Activated CD4-positive, alpha-beta T cell treated with anti-CD3 and anti-CD28 coated beads for 36 hours (primary cell): ENCODE results near the gene NTHL1. TPM values are rescaled to one million over a fixed set of nuclear protein-coding genes. Genes with fewer than 3 reads are reported as not detected.

Experiments used
- ATAC-seq: fragments of 200-7000 bp; cut with Tn5 transposase; one replicate; pipeline ENCODE4 v1.10.0; 2021; ENCODE audit warnings: mild to moderate bottlenecking, moderate library complexity
- CTCF ChIA-PET: fragments of 350-600 bp; sonication (Branson Sonifier 250); formaldehyde crosslinking; loops from one replicate; lab custom pipeline; 2021; ENCODE audit warnings: antibody characterized with exemption; lab: Charles Lee
- POLR2A ChIA-PET: fragments of 350-600 bp; sonication (Branson Sonifier 250); formaldehyde crosslinking; loops from one replicate; lab custom pipeline; 2021; ENCODE audit warnings: antibody characterized with exemption, inconsistent platforms; lab: Charles Lee
- DNase-seq: peaks from one replicate; pipeline ENCODE4 v3.0.0-alpha.2; 2020
- H3K27ac Mint-ChIP-seq: one replicate; pipeline ENCODE4 v1.8.0; 2021; ENCODE audit warnings: mixed read lengths
- H3K27me3 Mint-ChIP-seq: one replicate; pipeline ENCODE4 v1.8.0; 2021; ENCODE audit warnings: mixed read lengths
- H3K36me3 Mint-ChIP-seq: one replicate; pipeline ENCODE4 v1.8.0; 2021; ENCODE audit warnings: low read depth, mixed read lengths
- H3K4me1 Mint-ChIP-seq: one replicate; pipeline ENCODE4 v1.8.0; 2021; ENCODE audit warnings: mixed read lengths
- H3K4me3 Mint-ChIP-seq: one replicate; pipeline ENCODE4 v1.8.0; 2021; ENCODE audit warnings: mild to moderate bottlenecking, moderate library complexity, mixed read lengths
- H3K9me3 Mint-ChIP-seq: one replicate; pipeline ENCODE4 v1.8.0; 2021; ENCODE audit warnings: low read depth, mixed read lengths
- intact Hi-C, 2 experiments: fragments of 100-400 bp; cut with DNase I in 1 of 2; cut with micrococcal nuclease in 1 of 2; formaldehyde crosslinking; loops; one replicate each; pipeline versions ENCODE4 v1.14.2 to v1.15.1; 2022 to 2024; cut with DNase I, micrococcal nuclease
- total RNA-seq, 2 experiments: library from RNA; stranded (reverse); gene quantifications; one replicate each; pipeline ENCODE4 v1.2.3, GENCODE V29; 2021

NTHL1 gene
- total RNA-seq, 2 experiments from 2014 or later, result 22.6 to 26.1 TPM

DNA sequence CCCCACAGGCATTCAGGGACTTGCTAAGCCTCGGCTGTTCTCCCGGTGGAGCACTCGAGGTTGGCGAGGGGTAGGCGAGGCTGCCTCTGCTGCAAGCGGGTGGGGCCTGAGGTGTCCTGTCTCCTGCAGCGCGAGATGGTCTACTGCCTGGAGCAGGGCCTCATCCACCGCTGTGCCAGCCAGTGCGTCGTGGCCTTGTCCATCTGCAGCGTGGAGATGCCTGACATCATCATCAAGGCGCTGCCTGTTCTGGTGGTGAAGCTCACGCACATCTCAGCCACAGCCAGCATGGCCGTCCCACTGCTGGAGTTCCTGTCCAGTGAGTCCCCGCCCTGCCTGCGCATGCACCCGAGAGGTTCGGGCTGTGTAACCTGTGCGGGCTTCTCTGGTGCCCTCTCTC lies 26.4 kb upstream of the NTHL1 start:
- no peak overlapping the region for H3K27ac Mint-ChIP-seq

DNA sequence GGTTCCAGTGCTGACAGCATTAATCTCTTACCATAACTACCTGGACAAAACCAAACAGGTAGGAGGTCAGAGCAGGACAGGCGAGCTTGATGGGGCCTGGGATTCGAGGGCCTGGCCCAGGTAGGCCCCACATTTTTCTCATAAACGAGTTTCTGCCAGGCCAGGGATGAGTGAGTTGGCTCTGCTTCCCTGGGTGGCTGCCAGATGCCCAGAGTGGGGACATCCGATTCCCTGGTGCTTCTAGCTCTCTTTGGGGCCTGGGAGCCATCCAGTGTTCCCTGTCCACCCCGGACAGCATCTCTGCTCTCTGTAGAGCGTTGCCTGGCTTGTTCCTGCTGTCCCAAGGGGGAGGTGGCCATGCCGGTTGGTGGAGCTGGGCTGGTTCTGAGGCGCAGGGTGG lies 25.3 kb upstream of the NTHL1 start:
- Mint-ChIP-seq H3K36me3 (peaks cover 6% of the 10 kb centered on the region), H3K4me3 (no peak overlapping the region), H3K4me1 (no peaks in the 10 kb centered on the region), H3K9me3 (no peaks in the 10 kb centered on the region), H3K27ac (no peak overlapping the region), H3K27me3 (no peaks in the 10 kb centered on the region)
- POLR2A ChIA-PET, result interaction anchor here (0.7 kb wide), 1 partner anchor 34 kb away, joined by 3 read pairs; no protein-coding TSS in a partner anchor
- CTCF ChIA-PET, result no interaction called here
- ATAC-seq, result no peak
- intact Hi-C loops, result loop anchor here in 1 of 2 experiments (1.0 kb wide), 1 partner anchor 12 kb away; no protein-coding TSS in a partner anchor
- no peak for DNase-seq

More for the DNA sequence above, 26.4 kb upstream of the NTHL1 start:
- H3K9me3 Mint-ChIP-seq, result no peaks in the 10 kb centered on the region
- ChIA-PET CTCF (no interaction called here), POLR2A (no interaction called here)
- peaks cover 2% of the 10 kb centered on the region for H3K36me3 Mint-ChIP-seq
- no peaks in the 10 kb centered on the region for H3K4me1 Mint-ChIP-seq
- intact Hi-C loops, result no loop called here
- ATAC-seq (no peak), DNase-seq (no peak)
- no peaks in the 10 kb centered on the region for H3K27me3 Mint-ChIP-seq
- H3K4me3 Mint-ChIP-seq, result no peak overlapping the region

DNA sequence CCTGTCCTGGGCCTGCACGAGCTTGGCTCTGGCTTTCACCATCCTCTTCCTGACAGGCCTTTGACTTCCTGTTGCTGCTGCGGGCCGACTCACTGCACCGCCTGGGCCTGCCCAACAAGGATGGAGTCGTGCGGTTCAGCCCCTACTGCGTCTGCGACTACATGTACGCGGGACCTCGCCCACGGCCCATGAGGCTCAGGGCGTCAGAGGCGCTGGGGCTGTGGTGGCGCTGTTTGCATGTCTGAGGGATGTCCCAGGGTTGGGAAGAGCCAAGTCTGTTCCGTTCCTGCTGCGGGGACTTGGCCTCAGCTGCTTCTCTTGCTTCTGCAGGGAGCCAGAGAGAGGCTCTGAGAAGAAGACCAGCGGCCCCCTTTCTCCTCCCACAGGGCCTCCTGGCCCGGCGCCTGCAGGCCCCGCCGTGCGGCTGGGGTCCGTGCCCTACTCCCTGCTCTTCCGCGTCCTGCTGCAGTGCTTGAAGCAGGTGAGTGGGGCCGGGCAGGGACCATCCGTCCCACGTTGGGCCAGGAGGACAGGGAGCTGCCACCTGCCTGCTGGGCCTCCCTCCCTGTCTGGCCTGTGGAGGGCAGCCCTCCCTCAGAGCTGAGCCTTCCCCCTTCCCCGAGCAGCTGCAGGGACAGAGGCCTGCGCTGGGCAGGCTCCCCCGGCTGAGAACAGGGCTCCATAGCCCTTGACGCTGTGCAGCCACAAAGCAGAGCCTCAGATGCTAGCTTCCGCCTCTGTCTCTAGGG lies 24.0 kb upstream of the NTHL1 start:
- ChIA-PET CTCF (interaction anchor here (0.6 to 0.7 kb wide), 2 partner anchors 70 to 1235 kb away, joined by 3 read pairs; no protein-coding TSS in a partner anchor), POLR2A (no interaction called here)
- Mint-ChIP-seq H3K36me3 (peaks cover 10% of the 10 kb centered on the region), H3K27me3 (no peaks in the 10 kb centered on the region), H3K4me1 (no peaks in the 10 kb centered on the region), H3K9me3 (no peaks in the 10 kb centered on the region), H3K4me3 (no peak overlapping the region), H3K27ac (no peak overlapping the region)
- intact Hi-C loops, result loop anchor here in 1 of 2 experiments (1.0 kb wide), 1 partner anchor 10 kb away; no protein-coding TSS in a partner anchor
- no peak for DNase-seq
- ATAC-seq, result no peak

DNA sequence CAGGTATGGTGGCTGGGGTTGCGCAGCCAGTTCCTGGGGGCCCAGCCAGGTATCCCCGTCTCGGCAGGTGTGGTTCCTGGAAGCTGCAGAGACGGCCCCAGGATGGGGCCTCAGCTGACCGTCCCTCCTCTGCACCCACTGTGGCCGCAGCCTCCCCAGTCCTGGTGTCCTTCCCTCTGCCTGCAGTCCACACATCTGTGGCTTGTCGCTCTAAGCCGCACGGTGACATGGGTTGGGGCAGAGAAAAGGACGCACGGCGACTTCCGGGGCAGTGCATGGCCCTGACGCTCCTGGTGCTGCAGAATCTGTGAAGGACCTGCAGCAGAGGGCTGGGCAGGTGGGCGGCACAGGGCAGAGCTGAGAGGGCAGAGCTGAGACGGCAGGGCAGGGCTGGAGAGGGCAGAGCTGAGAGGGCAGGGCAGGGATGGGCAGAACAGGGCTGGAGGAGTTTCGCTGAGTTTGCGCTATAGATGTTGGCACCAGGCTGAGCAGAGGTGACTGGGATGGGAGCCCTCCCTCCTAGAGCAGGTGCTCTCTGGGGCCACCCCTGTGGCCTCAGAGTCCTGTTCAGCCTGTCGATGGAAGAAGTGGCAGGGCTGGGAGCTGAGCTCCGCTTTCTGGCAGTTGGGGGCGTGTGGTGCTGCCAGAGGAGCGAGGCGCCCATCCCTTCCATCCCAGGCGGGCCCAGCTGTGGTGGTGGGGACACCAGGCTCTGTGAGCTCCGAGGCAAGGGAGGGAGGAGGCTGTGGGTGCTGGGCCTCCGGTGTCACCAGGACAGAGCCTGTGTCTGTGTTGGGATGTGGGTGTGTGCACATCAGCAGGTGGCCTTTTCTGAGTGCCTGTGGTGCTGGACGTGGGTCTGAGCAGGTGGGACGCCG lies 23.2 kb upstream of the NTHL1 start:
- intact Hi-C loops, result no loop called here
- Mint-ChIP-seq H3K27me3 (no peaks in the 10 kb centered on the region), H3K27ac (no peak overlapping the region), H3K4me1 (no peaks in the 10 kb centered on the region), H3K4me3 (no peak overlapping the region), H3K9me3 (no peaks in the 10 kb centered on the region), H3K36me3 (peaks cover 18% of the 10 kb centered on the region)
- ChIA-PET CTCF (no interaction called here), POLR2A (no interaction called here)
- no peak for DNase-seq
- no peak for ATAC-seq

DNA sequence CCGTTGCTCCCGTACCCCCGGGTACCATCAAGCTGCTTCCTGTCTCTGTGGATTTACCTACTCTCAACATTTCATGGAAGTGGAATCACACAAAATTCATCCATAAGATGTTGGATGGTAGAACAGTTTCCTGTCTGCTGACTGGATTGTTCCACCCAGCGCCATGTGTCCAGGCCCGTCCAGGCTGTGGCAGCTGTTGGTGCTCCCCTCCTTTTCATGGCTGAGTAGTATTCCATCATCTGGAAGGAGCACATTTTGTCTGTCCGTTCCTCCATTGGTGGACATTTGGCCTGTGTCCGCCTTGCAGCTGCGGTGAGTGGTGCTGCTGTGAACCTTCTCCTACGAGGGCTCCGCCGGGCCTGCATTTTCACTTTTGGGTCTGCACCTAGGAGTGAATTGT lies 18.5 kb upstream of the NTHL1 start:
- ChIA-PET POLR2A (no interaction called here), CTCF (interaction anchor here (0.7 to 1.4 kb wide), 2 partner anchors 18 to 404 kb away, joined by 3 to 5 read pairs; partner anchors contain the start of genes NTHL1 and TSC2)
- Mint-ChIP-seq H3K4me1 (no peaks in the 10 kb centered on the region), H3K36me3 (peaks cover 19% of the 10 kb centered on the region), H3K27me3 (no peaks in the 10 kb centered on the region), H3K4me3 (no peak overlapping the region), H3K9me3 (no peaks in the 10 kb centered on the region), H3K27ac (no peak overlapping the region)
- no peak for DNase-seq
- no peak for ATAC-seq
- intact Hi-C loops, result no loop called here

DNA sequence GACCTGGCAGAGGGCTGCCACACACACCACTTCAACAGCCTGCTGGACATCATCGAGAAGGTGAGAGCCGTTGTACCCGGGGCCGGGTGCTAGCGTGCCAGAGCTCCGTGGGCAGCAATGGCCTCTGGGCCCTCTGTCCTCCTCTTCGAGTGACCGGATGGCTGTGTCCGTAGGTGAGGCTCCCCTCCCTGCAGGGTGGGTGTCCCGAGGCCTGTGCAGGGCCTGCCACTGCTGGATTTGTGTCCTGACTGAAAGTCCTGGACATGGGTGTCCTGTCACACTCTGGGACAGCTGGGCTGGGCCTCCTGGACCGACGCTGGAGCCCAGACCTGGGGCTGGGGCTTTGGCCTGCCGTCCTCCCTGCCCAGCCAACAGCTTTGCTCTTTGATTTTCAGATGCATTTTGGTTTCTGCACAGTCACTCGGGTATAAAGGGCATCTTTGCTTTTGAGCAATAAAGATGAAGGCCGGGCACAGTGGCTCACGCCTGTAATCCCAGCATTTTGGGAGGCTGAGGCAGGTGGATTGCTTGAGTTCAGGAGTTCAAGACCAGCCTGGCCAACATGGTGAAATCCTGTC lies 16.8 kb upstream of the NTHL1 start:
- no peaks in the 10 kb centered on the region for H3K9me3 Mint-ChIP-seq
- ChIA-PET CTCF (no interaction called here), POLR2A (no interaction called here)
- ATAC-seq, result no peak
- H3K27me3 Mint-ChIP-seq, result no peaks in the 10 kb centered on the region
- no peak overlapping the region for H3K27ac Mint-ChIP-seq
- intact Hi-C loops, result loop anchor here in 1 of 2 experiments (5.0 kb wide), 1 partner anchor 42 kb away; no protein-coding TSS in a partner anchor
- no peak overlapping the region for H3K4me3 Mint-ChIP-seq
- H3K36me3 Mint-ChIP-seq, result peaks cover 19% of the 10 kb centered on the region
- no peaks in the 10 kb centered on the region for H3K4me1 Mint-ChIP-seq
- DNase-seq, result no peak

DNA sequence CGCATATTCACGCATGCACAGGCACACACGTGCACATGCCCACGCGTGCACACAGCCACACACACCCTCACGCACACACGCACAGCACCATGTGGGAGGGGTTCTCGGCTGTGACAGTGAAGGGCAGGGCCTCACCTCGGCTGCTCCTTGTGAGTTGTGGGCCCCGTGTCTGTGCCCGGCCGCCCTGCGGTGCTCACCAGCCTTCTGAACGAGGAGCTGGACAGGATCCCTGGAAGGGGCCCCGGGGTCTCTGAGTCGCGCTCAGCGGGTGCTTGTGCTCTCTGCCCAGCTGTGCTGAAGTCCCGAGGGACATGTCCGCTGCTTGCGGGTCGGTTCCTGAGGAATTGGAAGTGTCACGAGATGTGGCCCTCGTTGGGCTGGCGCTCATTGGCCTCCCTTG lies 16.2 kb upstream of the NTHL1 start:
- intact Hi-C loops, result loop anchor here in 1 of 2 experiments (5.0 kb wide), 1 partner anchor 42 kb away; no protein-coding TSS in a partner anchor
- H3K27ac Mint-ChIP-seq, result no peak overlapping the region
- ATAC-seq, result no peak
- no peaks in the 10 kb centered on the region for H3K27me3 Mint-ChIP-seq
- no peaks in the 10 kb centered on the region for H3K4me1 Mint-ChIP-seq
- no peak for DNase-seq
- ChIA-PET CTCF (no interaction called here), POLR2A (no interaction called here)
- H3K9me3 Mint-ChIP-seq, result no peaks in the 10 kb centered on the region
- H3K4me3 Mint-ChIP-seq, result no peak overlapping the region
- H3K36me3 Mint-ChIP-seq, result peaks cover 17% of the 10 kb centered on the region

DNA sequence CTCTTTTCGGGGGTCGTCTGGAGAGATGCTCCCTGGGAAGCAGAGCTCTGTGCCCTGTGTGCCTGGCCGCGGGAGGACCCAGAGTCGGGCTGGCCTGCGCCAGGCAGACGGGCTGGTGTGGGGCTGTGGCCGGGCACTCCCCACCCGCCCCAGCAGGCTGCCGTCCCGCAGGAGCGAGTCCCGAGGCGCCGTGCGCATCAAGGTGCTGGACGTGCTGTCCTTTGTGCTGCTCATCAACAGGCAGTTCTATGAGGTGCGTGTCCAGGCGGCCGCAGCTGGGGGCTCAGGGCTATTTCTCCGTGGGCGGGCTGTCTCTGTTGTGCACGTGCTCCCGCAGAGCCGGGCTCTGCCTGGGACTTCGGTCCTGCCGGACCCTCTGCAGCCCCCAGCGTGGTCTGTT lies 15.2 kb upstream of the NTHL1 start:
- CTCF ChIA-PET, result interaction anchor here (0.6 kb wide), 1 partner anchor 12 kb away, joined by 3 read pairs; no protein-coding TSS in a partner anchor
- Mint-ChIP-seq H3K4me1 (no peaks in the 10 kb centered on the region), H3K36me3 (peaks cover 15% of the 10 kb centered on the region), H3K27me3 (no peaks in the 10 kb centered on the region), H3K4me3 (no peak overlapping the region), H3K27ac (no peak overlapping the region), H3K9me3 (no peaks in the 10 kb centered on the region)
- POLR2A ChIA-PET, result interaction anchor here (0.6 kb wide), 1 partner anchor 674 kb away, joined by 3 read pairs; no protein-coding TSS in a partner anchor
- no peak for DNase-seq
- ATAC-seq, result no peak
- intact Hi-C loops, result loop anchor here in 1 of 2 experiments (5.0 kb wide), 1 partner anchor 40 kb away; no protein-coding TSS in a partner anchor

DNA sequence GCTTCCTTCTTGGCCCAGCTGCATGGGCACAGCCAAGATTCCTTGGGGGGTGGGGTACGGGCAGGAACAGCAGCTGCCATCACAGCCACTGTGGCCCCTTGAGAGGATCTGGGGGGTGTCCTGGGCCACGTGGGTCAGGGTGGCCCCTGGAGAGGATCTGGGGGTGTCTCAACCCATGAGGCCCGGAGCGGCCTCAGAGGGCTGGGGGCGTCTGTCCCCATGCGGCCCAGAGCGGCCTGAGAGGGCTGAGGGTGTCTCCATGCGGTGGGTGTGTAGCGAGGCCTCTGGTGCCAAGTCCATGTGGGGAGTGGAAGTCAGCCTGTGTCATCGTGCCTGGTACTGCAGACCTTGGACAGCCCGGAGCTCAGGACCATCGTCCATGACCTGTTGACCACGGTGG lies 13.9 kb upstream of the NTHL1 start:
- DNase-seq, result no peak
- CTCF ChIA-PET, result no interaction called here
- intact Hi-C loops, result loop anchor here in 1 of 2 experiments (1.0 to 5.0 kb wide), 2 partner anchors 11 to 39 kb away; no protein-coding TSS in a partner anchor
- Mint-ChIP-seq H3K36me3 (peaks cover 9% of the 10 kb centered on the region), H3K9me3 (no peaks in the 10 kb centered on the region), H3K4me3 (no peak overlapping the region), H3K4me1 (no peaks in the 10 kb centered on the region), H3K27me3 (no peaks in the 10 kb centered on the region), H3K27ac (no peak overlapping the region)
- POLR2A ChIA-PET, result no interaction called here
- ATAC-seq, result no peak

DNA sequence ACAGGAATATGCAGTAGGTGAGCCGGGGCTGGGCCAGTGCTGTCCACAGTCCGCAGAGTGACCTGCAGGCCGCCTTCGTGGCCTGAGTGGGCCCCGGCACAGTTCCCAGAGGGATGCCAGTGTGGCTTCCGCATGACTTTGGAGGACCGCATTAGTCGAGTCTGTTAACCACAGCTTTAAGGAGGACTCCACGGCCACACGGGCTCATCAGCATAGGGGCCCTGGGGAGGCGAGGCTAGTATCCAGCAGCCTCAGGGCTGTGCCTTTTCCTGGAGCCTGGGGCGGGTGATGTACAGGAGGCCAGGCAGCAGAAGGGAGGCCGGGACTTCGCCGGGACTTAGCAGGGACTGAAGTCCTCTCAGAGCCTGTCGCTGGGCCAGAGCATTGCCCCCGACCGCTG lies 13.4 kb upstream of the NTHL1 start:
- Mint-ChIP-seq H3K36me3 (peaks cover 4% of the 10 kb centered on the region), H3K27ac (no peak overlapping the region), H3K27me3 (no peaks in the 10 kb centered on the region), H3K4me3 (no peak overlapping the region), H3K9me3 (no peaks in the 10 kb centered on the region), H3K4me1 (no peaks in the 10 kb centered on the region)
- no peak for ATAC-seq
- intact Hi-C loops, result loop anchor here in 1 of 2 experiments (1.0 to 5.0 kb wide), 2 partner anchors 11 to 39 kb away; no protein-coding TSS in a partner anchor
- no peak for DNase-seq
- CTCF ChIA-PET, result no interaction called here
- POLR2A ChIA-PET, result no interaction called here

DNA sequence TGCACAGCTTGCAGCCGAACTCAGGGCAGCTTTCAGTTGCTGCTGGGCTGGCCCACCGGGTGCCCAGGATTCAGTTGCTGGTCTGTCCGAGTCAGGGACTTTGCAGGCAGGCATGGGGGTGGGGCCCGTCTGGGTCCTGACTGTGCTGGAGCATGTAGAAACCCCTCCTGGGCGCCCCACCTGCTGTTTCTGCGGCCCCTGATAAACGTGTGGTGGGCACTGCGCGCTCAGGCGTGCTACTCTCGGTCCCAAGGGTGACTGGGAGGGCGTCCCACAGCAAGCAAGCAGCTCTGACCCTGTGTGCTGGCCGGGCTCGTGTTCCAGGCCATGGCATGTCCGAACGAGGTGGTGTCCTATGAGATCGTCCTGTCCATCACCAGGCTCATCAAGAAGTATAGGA lies 12.7 kb upstream of the NTHL1 start:
- peaks cover 1% of the 10 kb centered on the region for H3K36me3 Mint-ChIP-seq
- ATAC-seq, result no peak

More for the DNA sequence above, 12.7 kb upstream of the NTHL1 start:
- no peaks in the 10 kb centered on the region for H3K4me1 Mint-ChIP-seq
- DNase-seq, result no peak
- ChIA-PET POLR2A (no interaction called here), CTCF (no interaction called here)
- H3K9me3 Mint-ChIP-seq, result no peaks in the 10 kb centered on the region
- H3K27me3 Mint-ChIP-seq, result no peaks in the 10 kb centered on the region
- H3K27ac Mint-ChIP-seq, result no peak overlapping the region
- H3K4me3 Mint-ChIP-seq, result no peak overlapping the region
- intact Hi-C loops, result loop anchor here in 1 of 2 experiments (5.0 kb wide), 1 partner anchor 38 kb away; no protein-coding TSS in a partner anchor
